GM21423 (cell line): ENCODE results near the gene SDHAF2.
"Not testable (repeated sequence)": the region's sequence is repeated elsewhere in the genome, so short reads cannot be mapped to it uniquely, and the experiment has no call there.

Source experiments
- ATAC-seq: cut with Tn5 transposase; IDR thresholded peaks from one replicate; pipeline ENCODE4 v1.9.1; 2021; ENCODE audit warnings: mild to moderate bottlenecking, moderate library complexity; ENCODE audit not compliant: unreplicated experiment

The SDHAF2 gene

DNA sequence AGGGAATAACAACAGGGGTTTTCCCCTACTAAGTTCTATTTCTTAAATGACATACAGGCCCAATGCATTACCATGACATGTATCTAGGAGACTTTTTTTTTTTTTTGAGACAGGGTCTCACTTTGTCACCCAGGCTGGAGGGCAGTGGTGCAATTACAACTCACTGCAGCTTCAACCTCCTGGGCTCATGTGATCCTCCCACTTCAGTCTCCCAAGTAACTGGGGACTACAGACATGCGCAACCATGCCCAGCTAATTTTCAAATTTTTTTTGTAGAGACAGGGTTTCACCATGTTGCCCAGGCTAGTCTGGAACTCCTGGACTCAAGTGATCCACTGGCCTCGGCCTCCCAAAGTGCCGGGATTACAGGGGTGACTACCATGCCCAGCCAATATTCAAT, 7.7 kb upstream of the SDHAF2 start:
- ATAC-seq, result no peak

DNA sequence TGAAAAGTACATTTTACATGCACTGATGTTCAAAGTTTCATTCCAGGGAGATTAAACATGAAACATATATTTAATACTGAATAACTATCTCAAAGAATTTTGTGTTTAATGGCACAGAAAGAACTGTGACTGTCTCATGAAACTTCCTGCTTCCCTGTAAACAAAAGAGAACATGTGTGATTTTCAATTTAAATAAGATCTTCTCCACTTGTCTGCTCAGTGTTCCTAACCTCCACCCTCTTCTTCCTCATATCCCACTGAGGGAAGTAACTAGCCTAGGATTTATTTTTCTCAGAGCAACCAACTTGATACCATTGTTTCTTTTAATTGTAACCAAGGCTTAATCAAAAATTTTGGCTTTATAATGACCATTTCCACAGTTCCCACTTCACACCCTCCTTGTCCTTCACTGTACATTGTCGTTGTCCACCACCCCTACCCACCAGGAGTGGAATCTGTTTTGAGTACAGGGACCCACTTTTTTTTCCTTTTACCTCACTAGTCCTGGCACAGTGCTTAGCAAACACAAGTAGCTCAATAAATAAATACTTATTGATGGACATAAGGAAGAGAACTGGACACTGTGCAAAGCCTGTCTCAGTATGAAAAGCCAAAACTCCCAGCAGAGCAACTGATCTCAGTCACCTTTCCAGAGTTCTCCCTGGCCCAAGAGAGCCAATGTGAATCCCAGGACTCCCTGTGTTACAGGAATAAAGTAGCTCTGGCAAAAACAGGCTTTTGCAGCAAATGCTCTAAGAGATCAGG, 4.4 kb upstream of the SDHAF2 start:
- ATAC-seq, result no peak

DNA sequence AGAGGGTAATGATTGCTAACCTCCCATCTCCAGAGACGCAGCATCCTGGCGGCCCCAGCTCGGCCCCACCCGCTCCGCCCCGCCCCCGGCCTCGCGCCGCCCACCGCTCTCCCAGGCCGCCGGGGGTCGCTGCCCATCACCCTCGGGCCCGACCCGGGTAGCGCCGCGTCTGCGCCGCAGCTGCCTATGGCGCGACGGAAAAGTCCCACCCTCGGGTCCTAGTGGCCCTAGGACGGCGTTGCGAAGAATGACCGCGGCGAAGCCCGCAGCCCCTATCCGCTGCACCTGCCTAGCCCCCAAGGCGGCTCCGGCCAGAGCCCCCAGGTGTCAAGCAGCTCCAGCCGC, 606 bp upstream of the SDHAF2 start:
- ATAC-seq, result peak; percentile 52

DNA sequence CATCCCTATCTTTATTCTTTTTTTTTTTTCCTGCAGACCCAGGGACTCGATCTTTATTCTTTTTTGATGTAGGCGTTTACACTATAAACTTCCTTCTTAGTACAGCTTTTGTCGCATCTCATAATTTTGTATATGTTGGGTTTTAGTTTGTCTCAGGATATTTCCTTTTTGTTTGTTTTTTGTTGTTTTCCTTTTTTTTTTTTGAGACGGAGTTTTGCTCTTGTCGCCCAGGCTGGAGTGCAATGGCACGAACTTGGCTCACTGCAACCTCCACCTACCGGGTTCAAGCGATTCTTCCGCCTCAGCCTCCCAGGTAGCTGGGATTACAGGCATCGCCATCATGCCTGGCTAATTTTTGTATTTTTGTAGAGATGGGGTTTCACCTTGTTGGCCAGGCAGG, 915 bp downstream of the SDHAF2 start:
- not testable (repeated sequence) for ATAC-seq

DNA sequence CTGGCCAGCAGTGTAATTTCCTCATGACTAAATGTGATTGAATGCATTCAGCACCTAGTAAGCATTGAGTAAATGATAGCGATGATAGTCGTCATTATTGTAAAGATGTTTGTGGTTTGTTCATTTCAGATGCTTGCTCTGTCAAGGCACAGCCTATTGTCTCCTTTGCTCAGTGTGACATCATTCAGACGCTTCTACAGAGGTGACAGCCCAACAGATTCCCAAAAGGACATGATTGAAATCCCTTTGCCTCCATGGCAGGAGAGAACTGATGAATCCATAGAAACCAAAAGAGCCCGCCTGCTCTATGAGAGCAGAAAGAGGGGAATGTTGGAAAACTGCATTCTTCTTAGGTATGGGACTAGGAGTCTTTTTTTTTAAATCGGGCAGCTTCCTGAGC, 7.6 kb downstream of the SDHAF2 start:
- ATAC-seq, result no peak

DNA sequence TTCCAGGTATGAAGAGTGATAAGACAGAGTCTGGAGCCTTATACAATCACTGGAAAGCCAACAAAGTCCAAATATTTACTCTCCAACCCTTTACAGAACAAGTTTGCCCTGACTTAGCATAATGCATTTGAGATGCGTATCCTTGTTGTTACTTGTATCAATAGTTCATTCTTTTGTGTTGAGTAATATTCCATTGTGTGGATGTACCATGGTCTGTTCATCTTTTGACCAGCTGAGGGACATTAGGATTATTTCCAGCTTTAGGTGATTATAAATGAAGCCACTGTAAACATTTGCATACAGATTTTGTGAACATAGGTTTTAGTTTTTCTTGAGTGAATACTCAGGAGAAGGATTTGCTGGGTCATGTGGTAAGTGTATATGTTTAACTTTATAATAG, 9.7 kb downstream of the SDHAF2 start:
- ATAC-seq, result no peak

DNA sequence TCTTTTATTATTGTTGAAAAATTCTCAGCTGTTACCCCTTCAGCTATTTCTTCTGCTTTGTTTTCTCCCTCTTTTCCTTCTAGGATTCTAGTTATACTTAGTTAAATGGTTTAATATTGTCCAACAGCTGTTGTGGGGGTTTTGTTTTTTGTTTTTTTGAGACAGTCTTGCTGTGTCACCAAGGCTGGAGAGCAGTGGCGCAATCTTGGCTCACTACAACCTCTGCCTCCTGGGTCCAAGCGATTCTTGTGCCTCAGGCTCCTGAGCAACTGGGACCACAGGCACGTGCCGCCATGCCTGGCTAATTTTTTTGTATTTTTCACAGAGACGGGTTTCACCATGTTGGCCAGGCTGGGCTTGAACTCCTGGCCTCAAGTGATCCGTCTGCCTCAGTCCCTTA, 12.7 kb downstream of the SDHAF2 start:
- ATAC-seq, result no peak

DNA sequence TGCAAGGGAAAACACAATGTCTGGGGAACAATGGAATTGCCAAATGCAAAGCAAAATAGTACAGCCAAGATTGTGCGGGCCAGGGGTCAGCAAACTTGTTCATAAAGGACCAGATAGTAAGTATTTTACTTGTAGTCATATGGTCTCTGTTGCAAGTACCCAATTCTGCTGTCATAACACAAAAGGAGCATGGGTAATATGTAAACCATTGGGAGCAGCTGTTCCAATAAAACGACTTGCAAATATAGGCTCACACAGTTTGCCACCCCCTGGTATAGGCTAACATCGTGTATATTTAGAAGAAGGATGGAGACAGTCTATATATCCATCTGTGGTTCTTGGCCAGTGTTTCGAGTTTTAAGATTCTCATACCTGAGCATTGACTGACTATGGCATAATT, 15.6 kb downstream of the SDHAF2 start:
- no peak for ATAC-seq

DNA sequence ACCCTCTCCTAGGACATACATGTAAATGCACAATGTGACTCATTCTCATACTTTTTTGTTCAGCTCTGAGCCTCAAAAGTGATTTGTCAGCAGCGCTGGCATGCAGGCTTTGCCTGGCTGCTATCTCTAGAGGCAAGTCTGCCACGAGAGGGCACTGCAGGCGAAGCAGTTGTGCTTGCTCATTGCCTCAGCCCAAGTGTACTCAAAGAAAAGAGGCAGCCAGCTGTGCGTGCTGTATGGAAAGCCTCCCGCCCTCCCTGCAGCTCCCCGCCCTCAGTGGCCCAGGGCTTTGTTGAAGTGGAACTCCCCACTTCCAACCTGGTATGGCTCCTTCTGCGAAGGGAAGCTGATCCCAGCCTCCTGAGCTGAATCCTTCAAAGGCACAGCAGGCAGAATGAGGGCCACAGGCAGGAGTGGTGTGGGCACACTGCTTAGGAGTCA, 16.3 kb downstream of the SDHAF2 start:
- ATAC-seq, result peak; percentile 78

DNA sequence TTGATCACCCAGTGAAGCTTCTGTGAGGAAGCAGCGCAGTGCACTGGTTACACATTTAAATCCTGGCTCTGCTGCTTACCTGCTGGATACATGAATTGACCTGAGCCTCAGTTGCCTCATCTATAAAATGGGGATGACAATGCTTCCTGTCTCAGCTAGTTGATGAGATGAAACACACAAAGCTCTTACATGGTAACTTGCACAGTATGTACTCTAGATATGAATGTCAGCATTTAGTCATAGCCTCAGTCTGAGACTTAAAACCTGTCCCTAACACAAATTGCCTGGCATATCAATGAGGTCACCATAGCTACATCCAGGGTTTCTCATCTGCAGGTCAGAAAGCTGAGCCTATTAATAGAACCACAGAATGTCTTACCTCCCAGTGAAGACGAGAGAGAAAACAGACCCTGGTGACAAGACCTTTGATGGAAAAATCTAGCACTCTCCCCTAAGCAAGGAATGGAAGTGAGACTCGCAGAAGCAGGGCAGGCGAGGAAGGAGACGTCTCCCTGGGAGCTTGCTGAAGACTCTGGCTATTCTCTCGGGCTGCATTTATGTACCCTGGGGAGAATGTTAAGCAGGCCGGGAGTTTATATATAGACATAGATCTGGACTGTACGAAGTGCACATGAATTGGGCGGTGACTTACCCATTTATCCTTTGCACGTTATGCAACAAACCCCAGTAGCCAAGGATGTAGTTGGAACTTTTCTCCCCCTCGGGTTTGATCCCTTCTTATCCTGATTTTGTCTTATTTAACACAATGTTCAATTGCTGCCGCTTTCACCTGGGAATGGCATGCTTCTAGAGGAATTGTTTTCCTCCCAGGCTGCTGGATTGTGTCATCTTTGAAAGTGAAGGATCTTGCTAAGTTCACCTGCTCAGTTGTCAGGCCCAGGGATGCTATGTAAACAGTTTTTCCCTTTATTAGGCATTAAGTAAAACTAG, 18.0 kb downstream of the SDHAF2 start:
- no peak for ATAC-seq

DNA sequence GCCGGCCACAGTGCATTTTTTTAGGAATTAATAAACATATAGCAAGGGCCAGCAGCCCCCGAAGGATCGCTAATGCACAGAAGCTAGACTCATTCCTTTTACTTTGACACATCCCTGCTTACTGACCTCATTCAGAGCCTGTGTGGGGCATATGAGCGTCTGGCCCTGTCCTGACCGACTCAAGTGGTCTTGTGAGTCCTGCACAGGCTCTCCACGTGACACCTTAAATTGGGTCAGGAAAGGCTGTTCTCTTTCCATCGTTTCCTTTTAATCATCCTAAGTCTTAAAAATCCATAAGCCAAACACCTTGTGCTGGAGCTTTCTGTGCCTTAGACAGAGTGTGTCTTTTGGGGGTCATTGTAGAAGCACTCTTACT, 18.6 kb downstream of the SDHAF2 start:
- no peak for ATAC-seq

DNA sequence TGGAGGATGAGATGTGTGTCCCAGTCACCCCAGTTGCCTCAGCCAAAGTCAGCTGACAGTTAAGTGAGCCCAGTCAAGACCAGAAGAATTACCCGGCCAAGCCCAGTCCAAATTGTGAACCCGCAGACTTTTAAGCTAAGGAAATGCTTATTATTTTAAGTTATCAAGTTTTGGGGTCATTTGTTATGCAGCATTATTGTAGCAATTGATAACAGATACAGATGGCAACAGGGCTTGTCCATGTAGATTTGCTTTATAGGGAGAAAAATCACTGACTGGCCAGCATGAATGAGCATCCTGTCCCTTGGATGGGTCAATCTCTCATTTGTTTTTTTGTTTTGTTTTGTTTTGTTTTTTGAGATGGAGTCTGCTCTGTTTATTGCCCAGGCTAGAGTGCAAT, 22.9 kb downstream of the SDHAF2 start:
- no peak for ATAC-seq

DNA sequence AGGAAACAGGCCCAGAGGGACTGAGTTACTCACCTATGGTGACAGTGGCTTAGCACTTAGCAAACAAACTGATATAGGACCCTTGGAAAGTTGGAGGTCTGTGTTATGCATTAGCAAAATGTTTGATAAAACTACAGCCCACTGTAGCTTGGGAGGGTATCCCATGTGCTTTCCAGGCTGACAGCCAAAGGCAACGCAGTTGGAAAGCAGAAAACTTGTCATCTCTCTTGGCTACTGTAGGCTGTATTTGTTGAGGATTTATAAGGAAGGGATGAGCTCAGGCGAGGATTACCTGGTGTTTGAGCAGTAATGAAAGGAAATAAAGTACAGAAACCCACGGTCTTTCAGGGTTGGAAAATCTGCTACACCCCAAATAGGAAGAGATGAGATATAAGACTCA, 23.8 kb downstream of the SDHAF2 start:
- no peak for ATAC-seq

DNA sequence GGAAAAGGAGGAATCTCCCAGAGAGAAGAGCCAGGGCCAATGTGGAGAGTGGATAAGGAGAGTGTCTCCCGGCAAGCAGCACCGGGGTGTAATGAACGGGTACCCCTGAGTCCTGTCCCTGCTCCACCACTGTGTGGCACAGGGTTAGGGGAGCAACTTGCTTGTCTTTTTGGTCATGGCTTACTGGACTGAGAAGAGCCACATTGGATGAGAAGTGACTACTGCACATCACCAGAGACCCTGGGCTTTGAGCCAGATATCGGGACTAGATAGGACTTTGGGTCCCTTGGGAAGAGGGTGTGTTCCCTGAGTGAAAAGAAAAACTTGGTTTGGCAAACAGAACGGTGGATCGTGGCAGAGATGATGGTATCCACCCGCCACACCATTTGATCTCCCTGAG, 24.6 kb downstream of the SDHAF2 start:
- ATAC-seq, result no peak

DNA sequence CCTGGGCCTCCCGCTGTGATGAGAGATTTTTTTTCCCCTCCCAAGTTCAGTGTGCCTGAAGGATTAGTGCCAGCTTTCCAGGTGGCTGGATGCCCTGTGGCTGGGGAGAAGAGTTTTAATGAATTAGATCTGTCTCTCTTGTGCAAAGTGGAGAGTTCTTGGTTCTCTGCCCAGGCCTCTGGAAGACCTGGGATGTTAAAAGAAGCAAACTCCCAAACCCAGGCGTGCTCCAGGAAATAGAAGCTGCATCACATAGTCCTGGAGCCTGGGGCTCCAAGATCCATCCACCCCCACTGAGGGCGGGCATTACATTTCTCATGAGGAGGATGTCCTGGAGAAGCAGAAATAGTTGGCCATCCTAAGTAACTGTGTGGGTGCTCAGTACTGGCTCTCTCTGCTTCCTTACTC, 30.6 kb downstream of the SDHAF2 start:
- no peak for ATAC-seq

DNA sequence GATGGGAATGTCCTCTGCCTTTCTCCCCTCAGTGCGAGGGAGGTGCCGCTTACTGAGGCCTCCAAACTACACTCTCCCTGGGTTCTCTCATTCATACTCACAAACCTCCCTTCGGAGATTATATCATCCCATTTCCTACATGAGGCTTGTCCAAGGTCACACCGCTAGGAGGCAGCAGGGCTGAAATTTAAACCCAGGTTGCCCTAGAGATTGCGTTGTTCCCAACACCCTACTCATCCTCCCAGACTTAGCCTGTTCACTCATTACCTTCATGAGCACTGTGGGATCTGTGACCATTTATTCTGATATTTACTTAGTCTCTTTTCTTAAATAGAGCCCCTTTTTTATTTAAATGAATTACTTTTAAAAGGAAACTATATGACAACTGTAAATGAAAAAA, 31.1 kb downstream of the SDHAF2 start:
- no peak for ATAC-seq

DNA sequence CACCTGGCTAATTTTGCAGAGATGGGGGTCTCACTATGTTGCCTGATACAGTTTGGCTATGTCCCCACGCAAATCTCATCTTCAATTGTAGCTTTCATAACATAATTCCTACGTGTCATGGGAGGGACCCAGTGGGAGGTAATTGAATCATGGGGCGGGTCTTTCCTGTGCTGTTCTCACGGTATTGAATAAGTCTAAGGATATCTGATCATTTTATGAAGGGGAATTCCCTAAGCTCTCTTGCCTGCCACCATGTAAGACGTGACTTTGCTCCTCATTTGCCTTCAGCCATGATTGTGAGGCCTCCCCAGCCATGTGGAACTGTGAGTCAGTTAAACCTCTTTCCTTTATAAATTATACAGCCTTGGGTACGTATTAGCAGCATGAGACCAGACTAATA, 37.7 kb downstream of the SDHAF2 start:
- ATAC-seq, result not testable (repeated sequence)

DNA sequence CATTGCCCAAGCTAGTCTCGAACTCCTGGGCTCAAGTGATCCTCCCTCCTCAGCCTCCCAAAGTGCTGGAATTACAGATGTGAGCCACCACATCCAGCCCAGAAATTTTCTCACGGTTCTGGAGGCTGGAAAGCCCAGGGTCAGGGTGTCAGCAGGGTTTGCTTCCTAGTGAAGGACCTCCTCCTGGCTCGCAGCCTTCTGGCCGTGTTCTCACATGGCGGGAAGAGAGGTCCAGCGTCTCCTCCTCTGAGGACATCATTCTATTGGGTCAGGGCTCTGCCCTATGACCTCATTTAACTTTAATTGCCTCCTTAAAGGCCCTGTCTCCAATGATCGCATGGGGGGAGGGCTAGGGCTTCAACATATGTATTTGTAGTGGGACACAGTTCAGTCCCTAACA, 38.1 kb downstream of the SDHAF2 start:
- no peak for ATAC-seq

DNA sequence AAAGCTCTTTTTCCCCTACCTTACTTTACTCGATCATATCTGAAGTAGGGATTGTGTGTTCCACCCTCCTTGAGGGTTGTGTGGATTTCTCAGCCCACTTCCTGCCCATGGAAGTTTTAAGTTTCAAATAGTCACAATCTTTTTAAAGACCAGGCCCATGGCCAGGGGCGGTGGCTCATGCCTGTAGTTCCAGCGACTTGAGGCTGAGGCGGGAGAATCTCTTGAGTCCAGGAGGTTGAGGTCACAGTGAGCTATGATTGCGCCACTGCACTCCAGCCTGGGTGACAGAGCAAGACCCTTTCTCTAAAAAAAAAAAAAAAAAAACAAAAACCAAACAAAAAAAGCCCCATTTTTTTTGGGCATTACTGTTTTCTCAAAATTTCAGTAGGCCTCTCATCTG, 42.4 kb downstream of the SDHAF2 start:
- no peak for ATAC-seq

DNA sequence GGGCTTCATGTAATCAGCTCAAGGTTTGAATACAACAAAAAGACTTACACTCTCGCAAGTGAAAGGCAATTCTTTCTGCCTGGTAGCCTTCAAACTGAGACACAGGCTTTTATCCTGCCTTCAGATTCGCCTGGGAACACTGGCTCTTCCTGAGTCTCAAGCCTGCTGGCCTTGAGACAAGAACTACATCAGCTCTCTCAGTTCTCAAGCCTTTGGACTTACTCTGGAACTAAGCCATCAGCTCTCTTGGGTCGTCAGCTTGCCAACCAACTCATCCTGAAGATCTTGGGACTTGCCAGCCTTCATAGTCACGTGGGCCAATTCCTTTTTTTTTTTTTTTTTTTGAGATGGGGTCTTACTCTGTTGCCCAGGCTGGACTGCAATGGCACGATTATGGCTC, 42.9 kb downstream of the SDHAF2 start:
- ATAC-seq, result no peak

DNA sequence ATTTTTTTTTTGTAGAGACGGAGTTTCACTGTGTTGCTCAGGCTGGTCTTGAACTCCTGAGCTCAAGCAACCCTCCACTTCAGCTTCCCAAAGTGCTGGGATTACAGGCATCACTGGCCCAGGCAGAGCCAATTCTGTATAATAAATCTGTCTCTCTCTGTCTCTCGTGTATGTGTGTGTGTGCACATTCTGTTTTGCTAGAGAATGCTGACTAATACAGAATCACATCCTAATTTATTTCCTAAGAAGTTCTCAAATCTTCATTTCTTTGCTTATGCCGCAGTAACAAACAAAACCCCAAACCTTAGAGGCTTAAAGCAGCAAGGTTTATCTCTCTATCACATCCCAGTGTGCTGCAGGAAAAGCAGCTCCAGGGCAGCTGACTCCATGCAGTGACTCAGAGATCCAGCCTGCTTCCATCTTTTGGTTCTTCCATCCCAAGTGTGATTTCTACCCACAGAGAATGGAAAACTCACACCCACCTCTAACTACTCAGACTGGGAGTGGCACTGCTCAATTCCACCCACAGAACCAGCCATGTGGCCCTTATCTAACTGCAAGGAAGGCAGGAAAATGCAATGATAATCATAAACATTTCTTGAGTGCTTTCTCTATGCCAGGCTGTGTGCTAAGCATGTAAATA, 43.6 kb downstream of the SDHAF2 start:
- ATAC-seq, result no peak
